Progenitor cell of endocrine pancreas (in vitro differentiated cells): ENCODE results near the gene SPTB. TPM values are rescaled to one million over a fixed set of nuclear protein-coding genes. Genes with fewer than 3 reads are reported as not detected.

Experiments
- DNase-seq: peaks from one replicate; pipeline ENCODE4 v3.0.0; 2021; ENCODE audit warnings: low spot score; ENCODE audit not compliant: unreplicated experiment
- H3K27ac Mint-ChIP-seq: 2 replicates; pipeline ENCODE4 v1.8.0; 2021; ENCODE audit warnings: mild to moderate bottlenecking, moderate library complexity, mixed read lengths
- H3K27me3 Mint-ChIP-seq: 2 replicates; pipeline ENCODE4 v1.8.0; 2021; ENCODE audit warnings: mixed read lengths
- H3K36me3 Mint-ChIP-seq: 2 replicates; pipeline ENCODE4 v1.8.0; 2022; ENCODE audit warnings: mixed read lengths; ENCODE audit not compliant: insufficient read depth
- H3K4me1 Mint-ChIP-seq: 2 replicates; pipeline ENCODE4 v1.8.0; 2021; ENCODE audit warnings: low read depth, mixed read lengths
- H3K4me3 Mint-ChIP-seq: 2 replicates; pipeline ENCODE4 v1.8.0; 2021; ENCODE audit warnings: low read depth, mild to moderate bottlenecking, moderate library complexity, mixed read lengths
- H3K9me3 Mint-ChIP-seq: 2 replicates; pipeline ENCODE4 v1.8.0; 2021; ENCODE audit warnings: low read depth, mixed read lengths
- total RNA-seq: library from RNA; stranded (reverse); gene quantifications from 2 replicates; pipeline ENCODE4 v1.2.1, GENCODE V29; 2021
- TF ChIP-seq, protein P1 (sequence below): fragments of 200-600 bp; sonication (generic); IDR thresholded peaks from one replicate; pipeline ENCODE4 v1.5.0; 2021; ENCODE audit warnings: antibody characterized with exemption, mild to moderate bottlenecking; ENCODE audit not compliant: unreplicated experiment

SPTB gene
- total RNA-seq, 1 donor from 2014 or later = 1.7 TPM

DNA sequence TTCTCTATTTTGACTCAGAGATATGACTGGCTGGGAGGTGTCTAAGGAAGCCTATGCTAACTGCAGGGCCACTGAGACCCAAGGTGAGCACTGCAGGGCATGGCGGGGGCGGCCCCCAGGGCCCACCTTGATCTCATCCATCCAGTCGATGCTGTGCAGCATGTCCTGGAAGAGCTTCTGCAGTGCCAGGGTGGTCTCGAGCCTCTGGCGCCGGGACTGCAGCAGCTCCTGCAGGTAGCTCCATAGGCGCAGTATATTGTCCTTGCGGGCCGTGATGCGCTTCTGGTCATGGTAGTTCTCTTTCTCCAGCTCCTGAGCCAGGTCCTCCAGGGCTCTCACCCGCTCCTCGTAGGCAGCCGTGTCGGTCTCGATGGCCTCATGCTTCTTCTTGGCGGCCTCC lies 84.5 kb downstream of the SPTB start:
- Mint-ChIP-seq H3K36me3 (no peaks in the 10 kb centered on the region), H3K27me3 (no peaks in the 10 kb centered on the region), H3K27ac (no peak overlapping the region), H3K4me3 (no peak overlapping the region), H3K4me1 (no peaks in the 10 kb centered on the region), H3K9me3 (no peaks in the 10 kb centered on the region)
- DNase-seq = no peak
- TF ChIP-seq, protein P1, sequence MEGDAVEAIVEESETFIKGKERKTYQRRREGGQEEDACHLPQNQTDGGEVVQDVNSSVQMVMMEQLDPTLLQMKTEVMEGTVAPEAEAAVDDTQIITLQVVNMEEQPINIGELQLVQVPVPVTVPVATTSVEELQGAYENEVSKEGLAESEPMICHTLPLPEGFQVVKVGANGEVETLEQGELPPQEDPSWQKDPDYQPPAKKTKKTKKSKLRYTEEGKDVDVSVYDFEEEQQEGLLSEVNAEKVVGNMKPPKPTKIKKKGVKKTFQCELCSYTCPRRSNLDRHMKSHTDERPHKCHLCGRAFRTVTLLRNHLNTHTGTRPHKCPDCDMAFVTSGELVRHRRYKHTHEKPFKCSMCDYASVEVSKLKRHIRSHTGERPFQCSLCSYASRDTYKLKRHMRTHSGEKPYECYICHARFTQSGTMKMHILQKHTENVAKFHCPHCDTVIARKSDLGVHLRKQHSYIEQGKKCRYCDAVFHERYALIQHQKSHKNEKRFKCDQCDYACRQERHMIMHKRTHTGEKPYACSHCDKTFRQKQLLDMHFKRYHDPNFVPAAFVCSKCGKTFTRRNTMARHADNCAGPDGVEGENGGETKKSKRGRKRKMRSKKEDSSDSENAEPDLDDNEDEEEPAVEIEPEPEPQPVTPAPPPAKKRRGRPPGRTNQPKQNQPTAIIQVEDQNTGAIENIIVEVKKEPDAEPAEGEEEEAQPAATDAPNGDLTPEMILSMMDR = no peak

DNA sequence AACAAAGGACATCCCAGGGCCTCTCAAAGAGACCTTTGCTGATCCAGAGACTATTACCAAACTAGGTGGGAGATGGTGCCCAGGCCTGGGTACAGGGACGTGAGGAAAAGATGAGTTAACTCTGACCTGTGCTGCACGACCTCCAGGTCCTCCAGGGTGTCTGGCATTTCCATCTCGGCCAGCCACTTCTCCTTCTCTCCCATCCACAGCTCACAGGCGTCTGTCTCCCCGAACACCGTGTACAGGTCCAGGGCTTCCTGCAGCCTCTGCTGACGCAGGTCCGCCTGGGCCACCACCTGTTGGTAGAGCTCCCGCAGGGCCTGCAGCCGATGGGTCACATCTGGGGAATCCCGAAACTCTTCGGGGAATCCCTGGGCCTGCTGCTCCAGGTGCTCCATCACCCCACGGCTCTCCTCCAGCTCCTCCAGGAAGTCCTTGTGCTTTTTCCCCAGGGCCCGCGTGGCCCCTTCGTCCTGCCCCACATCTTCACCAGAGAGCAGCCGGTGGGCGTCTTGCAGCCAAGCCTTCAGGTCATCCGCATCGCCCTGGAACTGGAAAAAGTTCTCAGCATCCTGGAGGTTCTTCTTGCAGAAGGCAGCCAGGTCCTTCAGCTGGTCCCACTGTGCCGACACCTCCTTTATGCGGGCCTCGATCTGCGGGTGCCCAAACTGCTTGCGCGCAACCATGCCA lies 86.7 kb downstream of the SPTB start:
- H3K9me3 Mint-ChIP-seq = no peaks in the 10 kb centered on the region
- no peaks in the 10 kb centered on the region for H3K27me3 Mint-ChIP-seq
- no peaks in the 10 kb centered on the region for H3K36me3 Mint-ChIP-seq
- H3K27ac Mint-ChIP-seq = no peak overlapping the region
- no peak overlapping the region for H3K4me3 Mint-ChIP-seq
- TF ChIP-seq, protein P1 = no peak
- H3K4me1 Mint-ChIP-seq = peaks cover 2% of the 10 kb centered on the region
- DNase-seq = no peak

DNA sequence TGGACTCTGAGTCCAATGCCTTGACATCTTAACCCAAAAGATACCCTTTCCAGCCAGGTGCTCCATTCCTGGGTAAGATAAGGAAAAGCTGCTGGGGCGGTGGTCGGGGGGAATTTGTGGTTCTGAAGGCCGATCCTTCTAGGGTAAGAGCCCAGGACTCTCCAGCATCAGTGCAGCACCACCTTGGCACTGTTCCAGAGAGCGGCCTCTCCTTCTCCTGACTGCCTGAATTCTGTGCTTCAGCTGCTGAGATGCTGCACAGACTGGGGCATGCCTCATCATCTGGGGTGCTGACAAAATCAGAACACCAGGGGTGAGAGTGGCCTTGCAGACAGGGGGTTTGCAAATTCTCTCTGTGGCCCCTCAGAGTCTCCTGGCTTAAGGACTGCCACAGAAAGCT lies 87.5 kb downstream of the SPTB start:
- H3K27ac Mint-ChIP-seq = no peak overlapping the region
- no peaks in the 10 kb centered on the region for H3K36me3 Mint-ChIP-seq
- no peak overlapping the region for H3K4me3 Mint-ChIP-seq
- H3K4me1 Mint-ChIP-seq = peaks cover 2% of the 10 kb centered on the region
- TF ChIP-seq, protein P1 = no peak
- no peaks in the 10 kb centered on the region for H3K9me3 Mint-ChIP-seq
- DNase-seq = no peak
- H3K27me3 Mint-ChIP-seq = no peaks in the 10 kb centered on the region

DNA sequence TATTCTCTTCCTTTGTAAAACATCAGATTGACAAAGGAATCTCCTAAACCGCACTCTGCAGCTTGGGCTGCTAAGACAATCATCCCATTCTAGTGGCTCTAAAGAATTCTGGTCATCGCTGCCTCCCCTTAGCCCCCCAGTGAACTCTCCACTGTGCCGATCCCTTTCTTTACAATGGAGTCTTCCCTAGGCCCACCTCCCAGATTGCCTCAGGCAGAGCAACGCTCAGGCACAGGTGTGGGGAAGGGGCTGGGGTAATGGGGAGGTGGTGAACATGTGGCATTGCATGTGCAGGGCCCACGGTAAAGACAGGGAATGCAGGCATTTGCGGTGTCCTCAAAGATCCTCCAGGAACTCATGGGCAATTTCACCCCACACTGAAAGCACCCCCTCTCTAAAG lies 89.2 kb downstream of the SPTB start:
- no peaks in the 10 kb centered on the region for H3K36me3 Mint-ChIP-seq
- H3K4me1 Mint-ChIP-seq = peaks cover 2% of the 10 kb centered on the region

DNA sequence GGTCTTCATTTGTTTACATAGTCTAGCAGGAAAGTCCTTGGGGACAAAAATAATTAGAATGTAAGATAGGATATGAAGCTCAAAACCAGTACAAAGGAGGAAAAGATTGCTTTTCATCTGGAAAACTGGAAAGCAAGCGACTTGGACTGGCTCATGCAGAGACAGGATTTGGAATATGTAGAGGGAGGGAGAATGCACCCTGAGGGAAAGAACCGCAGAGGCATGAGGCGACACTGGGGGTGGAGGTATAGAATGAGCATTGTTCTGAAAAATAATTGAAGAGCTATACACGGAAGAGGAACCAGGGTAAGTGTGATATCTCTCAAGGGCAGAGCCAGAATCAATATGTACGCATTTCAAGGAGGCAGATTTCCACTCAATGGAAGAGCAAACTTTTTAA lies 90.0 kb downstream of the SPTB start:
- no peak for DNase-seq
- Mint-ChIP-seq H3K4me3 (no peak overlapping the region), H3K4me1 (peaks cover 2% of the 10 kb centered on the region), H3K9me3 (no peaks in the 10 kb centered on the region), H3K27ac (no peak overlapping the region), H3K36me3 (no peaks in the 10 kb centered on the region), H3K27me3 (peaks cover 8% of the 10 kb centered on the region)
- TF ChIP-seq, protein P1 = no peak

More for the DNA sequence above, 89.2 kb downstream of the SPTB start:
- DNase-seq = no peak
- H3K27ac Mint-ChIP-seq = no peak overlapping the region
- TF ChIP-seq, protein P1 = no peak
- peaks cover 6% of the 10 kb centered on the region for H3K27me3 Mint-ChIP-seq
- no peaks in the 10 kb centered on the region for H3K9me3 Mint-ChIP-seq
- no peak overlapping the region for H3K4me3 Mint-ChIP-seq
